HG03108 (cell line): ENCODE measurements around the gene DKK3.

Experiments used
- ATAC-seq: cut with Tn5 transposase; IDR thresholded peaks from one replicate; pipeline ENCODE4 v1.9.1; 2021; ENCODE audit warnings: moderate library complexity; ENCODE audit not compliant: unreplicated experiment

DKK3 gene

DNA sequence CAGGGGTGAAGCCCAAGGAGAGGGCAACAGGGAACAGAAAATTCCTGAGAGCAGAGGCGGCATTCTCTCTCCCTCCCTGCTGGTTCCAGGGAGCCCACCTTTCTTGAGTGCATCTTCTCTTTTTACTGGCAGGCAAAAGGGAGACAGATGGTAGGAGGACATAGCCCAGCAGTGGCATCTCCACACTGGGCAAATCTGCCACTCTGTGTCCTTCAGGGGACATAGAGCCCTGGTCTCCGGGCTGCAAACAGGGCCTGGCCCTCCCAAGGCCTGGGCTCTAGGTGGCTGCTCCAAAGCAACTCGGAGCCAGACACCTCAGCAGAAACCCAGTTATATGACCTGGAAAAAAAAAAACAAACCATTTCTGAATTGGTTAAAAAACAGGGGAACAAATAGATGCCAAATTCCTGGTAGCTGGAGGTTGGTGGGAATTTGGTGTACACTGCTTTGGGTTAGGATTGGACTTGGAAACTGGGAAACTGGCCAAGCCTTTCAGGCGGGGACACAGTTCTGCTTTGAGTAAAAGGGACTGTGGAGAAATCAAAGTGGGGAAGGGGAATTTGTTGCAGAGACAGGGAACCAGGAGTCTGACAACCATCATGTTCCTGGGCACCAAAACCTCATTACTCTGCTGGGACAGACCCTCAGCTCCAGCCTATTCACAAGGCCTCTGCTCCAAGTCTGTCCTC is 23.6 kb upstream of the DKK3 start:
- no peak for ATAC-seq

- no peak for ATAC-seq
Observed at GRCh38 chr11:12029738-12030363, 21.4 kb upstream of the DKK3 start.

DNA sequence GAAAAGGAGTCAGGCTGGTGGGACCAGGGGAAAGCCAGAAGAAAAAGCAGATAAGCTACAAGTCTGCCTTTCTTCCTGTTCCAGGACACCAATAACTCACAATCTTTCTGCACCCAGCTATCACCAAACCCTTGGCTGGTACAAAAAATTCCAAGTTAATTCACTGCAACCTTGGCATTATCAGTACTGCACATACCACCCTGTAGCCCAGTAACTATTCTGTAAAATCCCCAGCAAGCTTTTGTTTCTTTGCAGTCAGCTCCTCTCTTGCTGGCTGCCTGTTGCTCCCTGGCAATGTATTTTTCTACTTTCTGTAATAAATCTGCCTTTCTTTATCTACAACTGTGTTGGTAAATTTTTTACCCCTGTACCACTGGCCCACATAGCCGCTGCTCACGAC is 20.7 kb upstream of the DKK3 start:
- ATAC-seq = no peak

DNA sequence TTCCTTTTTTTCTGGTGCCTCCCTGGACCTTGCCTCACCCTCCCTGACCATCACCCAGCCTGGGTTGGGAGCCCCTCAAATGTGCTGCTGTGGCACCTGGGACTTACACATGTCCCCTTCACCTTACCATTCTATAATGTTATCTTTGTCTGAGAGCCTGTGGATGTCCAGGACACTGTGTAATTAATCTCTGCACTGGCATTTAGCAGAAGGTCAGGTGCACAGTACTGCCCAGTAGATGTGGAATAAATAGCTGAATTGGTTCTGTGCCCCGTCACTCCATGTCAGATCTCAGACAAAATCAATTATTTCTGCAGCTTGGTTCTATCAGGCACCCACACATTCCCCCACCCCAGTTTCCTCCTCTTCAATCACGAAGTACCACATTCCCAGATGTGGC is 19.9 kb upstream of the DKK3 start:
- no peak for ATAC-seq

- ATAC-seq = no peak
Observed at GRCh38 chr11:12026331-12027211, 18.1 kb upstream of the DKK3 start.

- ATAC-seq = no peak
Observed at GRCh38 chr11:12024254-12024926, 16.0 kb upstream of the DKK3 start.

DNA sequence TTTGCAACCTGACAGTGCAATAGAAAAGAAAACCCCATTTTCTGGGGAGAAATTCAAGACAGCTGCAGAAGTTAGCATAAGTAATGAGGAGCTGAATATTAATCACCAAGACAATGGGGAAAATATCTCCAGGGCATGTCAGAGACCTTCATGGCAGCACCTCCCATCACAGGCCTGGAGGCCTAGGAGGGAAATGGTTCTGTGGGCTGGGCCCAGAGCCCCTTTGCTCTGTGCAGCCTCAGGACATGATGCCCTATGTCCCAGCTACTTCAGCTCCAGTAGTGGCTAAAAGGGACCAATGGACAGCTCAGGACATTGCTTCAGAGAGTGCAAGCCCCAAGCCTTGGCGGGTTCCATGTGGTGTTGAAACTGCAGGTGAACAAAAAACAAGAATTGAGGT is 14.6 kb upstream of the DKK3 start:
- no peak for ATAC-seq

DNA sequence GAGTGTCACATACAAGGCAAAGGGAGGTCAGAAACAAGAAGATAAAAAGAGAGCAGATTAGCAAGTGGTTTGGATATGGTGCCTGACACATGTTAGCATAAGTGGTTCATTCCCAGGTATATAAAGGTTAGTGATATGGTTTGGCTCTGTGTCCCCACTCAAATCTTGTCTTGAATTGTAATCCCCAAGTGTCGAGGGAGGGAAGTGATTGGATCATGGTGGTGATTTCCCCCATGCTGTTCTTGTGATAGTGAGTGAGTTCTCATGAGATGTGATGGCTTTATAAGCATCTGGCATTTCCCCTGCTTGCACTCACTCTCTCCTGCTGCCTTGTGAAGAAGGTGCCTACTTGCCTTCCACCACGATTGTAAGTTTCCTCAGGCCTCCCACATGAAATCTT is 12.1 kb upstream of the DKK3 start:
- no peak for ATAC-seq

GRCh38 chr11:12019866-12020416 is 11.5 kb upstream of the DKK3 start:
- no peak for ATAC-seq

DNA sequence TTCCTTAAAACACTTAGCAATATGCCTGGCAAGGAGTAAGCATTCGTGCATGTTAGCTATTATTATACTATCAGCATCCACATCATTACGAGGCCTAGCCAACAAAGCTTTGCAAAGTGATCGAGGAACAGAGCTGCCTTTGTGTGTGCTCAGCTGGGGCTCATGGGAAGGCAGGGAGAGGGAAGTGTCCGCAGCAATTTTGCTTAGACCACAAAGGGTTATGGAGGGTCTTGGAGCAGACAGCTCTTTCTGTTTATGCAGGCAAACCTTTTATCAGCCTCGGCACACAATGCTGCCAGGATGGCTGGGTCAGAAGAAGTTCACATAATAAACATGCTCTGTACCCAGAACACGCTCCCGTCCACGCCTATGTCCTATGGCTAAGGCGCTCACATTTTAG is 10.9 kb upstream of the DKK3 start:
- ATAC-seq = no peak

DNA sequence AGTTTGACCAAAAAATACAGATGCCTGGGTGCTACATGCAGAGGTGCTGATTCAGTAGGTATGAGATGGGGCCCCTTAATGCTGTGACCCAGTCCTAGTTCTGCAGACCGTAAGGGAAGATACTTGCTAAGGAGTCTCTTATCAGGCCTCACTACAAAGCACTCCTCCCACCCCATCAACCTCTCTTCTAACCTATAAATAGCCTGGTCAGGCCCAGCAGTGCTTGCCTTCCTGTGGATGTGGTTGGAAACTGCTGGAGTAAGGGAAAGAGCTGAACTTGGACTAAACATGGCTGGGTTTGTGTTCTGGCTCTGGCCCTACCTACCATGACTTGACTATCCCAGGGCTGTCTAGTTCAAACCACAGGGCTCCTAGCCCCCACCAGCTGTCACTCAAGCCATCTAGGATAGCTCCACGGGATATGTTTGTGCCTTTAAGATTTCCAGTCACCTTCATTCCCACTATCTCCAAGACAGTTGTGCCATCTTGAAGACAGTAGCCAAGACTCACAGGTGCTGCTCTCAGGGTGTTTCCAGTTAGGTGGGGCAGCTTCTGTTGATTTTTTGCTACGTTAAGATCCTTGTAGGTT is 9.5 kb upstream of the DKK3 start:
- ATAC-seq = no peak

GRCh38 chr11:12017243-12017678 is 8.8 kb upstream of the DKK3 start:
- no peak for ATAC-seq

DNA sequence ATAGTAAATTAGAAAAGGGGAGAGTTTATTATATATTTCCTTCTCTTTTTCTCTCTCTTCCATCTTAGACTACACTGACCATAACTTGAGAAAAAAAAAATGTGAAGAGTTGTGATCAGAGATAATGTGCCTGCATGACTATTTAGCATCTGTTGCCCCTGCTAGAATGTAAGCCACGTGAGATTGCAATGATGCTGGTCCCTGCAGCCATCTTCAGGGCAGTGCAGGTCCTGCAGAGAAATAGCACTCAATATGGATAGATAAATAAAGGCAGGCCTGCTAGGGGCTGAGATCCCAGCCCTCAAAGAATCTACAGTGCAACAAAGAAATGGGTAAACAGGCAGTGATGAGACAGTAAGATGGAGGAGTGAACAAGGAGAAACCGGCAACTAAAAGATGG is 7.8 kb upstream of the DKK3 start:
- ATAC-seq = no peak

DNA sequence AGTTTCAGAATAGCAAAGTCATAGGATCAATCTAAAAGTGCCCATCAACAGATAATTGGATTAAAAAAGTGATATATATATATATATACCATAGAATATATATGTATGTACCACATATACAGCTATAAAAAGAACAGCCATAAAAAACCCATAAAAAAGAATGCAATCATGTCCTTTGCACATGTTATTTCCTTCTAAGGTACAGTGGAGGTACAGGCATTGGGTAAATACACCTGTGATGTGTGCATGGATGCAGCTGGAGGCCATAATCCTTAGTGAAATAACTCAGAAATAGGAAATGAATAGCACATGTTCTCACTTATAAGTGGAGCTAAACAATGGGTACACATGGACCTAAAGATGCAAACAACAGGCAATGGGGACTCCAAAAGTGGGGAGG is 7.1 kb upstream of the DKK3 start:
- ATAC-seq = no peak

DNA sequence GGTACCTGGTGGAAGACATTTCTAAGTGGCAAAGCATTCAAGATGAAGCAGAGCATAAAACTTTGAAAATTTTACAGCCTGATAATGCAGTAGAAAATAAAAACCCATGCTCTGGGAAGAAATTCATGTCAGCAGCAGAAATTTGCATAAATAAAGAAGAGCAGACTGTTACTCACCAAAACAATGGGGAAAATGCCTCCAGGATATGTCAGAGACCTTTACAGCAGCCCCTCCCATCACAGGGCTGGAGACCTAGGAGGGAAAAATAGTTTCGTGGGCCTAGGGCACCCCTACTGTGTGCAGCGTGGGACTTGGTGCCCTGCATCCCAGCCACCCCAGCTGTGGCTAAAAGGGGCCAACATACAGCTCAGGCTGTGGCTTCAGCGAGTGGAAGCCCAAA is 5.4 kb upstream of the DKK3 start:
- no peak for ATAC-seq

- ATAC-seq = no peak
Observed at GRCh38 chr11:12009617-12010321, 1.3 kb upstream of the DKK3 start.

DNA sequence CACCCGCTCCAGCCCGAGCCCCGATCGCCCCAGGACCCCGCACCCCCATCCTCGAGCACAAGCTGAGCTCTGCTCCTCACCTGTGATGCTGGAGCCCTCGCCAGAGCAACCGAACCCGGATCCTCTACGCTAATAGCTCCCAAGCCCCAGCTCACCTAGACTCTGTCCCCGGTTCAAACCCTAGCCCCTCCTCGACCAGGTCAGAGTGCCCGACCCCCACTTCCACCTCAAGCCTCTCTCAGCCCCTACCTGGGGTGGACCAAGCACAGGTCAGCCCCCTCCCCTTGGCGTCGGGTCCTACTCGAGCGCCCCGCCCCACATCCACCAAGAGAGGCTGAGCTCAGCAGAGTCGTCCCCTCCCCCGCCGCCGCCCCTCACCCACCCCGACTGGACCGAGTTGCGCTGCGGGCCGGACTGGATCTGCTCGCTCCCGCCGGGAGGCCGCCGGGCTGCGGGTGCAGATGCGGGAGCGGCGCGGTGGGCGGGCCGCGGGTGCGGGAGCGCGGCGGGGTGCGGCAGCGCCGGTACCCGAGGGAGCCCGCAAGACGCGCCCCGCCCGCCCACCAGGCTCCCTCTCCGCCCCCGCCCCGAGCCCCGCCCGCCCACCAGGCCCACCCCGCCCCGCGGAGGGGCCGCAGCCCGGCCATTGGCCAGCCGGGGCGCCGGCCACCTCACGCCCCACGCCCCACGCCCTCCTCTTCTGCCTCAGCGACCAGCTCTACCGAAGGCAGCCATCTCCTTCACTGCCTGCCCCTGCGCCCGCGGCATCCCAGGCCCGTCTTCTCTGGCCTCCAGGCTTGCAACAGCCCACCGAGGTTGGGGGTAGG is 577 bp upstream of the DKK3 start:
- no peak for ATAC-seq

DNA sequence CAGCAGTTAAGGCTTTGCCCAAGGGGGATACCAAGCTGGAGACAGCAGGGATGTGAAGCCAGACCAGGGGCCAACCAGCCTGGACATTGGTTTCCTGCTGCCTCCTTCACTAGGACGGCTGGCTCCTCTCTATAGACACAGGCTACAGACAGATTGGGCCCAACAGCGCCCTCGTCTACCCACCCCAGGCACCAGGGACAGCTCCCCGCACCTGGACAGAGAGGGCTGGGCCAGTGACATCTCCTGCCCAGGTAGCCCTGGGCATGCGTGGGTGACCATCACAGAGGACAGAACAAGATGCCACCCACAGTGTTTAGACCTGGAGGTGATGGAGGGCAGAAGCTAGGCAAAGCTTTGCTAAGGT is 1.2 kb downstream of the DKK3 start:
- ATAC-seq = no peak

GRCh38 chr11:12006552-12007229 is 1.7 kb downstream of the DKK3 start:
- no peak for ATAC-seq
